NCI-H146 treated with DMSO at 0.1 percent for 48 hours (cell line): Measurements from ENCODE around the gene PRRT3.
A peak's percentile ranks its signal among the peaks of the same experiment; 100 is the strongest.
"Not testable (repeated sequence)": the region's sequence is repeated elsewhere in the genome, so short reads cannot be mapped to it uniquely, and the experiment has no call there.

ENCODE experiments used
- DNase-seq: peaks from one replicate; lab custom pipeline; 2025; ENCODE audit not compliant: unreplicated experiment; lab: John Stamatoyannopoulos, UW

The PRRT3 gene

GRCh38 chr3:9918261-9919038, 33.8 kb downstream of the PRRT3 start:
- no peak for DNase-seq

DNA sequence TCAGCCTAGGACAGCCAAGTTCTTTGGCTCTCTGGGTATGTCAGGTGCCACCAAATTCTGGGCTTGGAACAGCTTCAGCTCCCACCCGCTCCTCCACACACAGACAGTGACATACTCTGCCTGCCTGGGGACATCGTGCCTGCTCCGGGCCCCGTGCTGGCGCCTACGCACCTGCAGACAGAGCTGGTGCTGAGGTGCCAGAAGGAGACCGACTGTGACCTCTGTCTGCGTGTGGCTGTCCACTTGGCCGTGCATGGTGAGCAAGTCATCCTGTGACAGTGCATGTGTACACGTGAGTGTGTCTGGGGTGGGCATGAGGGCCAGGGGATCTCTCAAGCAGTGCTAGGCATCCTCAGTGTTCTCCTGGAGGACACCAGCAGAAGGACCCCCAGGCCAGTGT, 34.4 kb downstream of the PRRT3 start:
- DNase-seq = no peak

DNA sequence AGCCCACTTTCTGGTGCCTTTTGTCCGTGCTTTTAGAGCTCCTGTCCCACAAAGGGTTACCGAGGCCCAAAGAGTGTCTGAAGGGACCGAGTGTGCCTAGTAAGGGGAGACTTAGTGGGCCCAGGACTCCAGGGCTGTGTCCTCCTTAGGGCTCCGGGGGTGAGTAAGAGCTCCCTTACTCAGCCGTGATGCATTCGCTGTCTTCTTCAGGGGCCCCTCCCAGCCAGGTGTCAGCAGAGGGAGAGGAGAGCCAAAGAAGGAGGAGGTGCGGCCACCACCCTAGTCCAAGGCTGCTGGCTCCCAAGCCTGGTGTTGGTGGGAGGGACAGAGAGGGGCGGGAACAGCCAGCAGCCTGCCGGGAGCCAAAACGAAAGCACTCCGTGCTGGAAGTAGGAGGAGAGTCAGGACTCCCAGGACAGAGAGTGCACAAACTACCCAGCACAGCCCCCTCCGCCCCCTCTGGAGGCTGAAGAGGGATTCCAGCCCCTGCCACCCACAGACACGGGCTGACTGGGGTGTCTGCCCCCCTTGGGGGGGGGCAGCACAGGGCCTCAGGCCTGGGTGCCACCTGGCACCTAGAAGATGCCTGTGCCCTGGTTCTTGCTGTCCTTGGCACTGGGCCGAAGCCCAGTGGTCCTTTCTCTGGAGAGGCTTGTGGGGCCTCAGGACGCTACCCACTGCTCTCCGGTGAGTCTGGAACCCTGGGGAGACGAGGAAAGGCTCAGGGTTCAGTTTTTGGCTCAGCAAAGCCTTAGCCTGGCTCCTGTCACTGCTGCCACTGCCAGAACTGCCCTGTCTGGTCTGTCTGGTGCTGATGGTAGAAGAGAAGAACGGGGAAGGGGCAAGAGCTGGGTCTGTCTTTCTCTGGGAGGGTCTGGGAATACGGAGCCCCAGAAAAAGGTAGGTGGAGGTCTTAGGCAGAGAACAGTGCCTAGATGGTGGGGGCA, 35.2 kb downstream of the PRRT3 start, which contains the start of gene IL17RC:
IL17RC (plus strand) TSS at position 365 of the 947 bp plus-strand sequence; CDS start at position 583, 218 bp downstream.
- DNase-seq = peak; percentile 63

GRCh38 chr3:9916346-9916733, 35.9 kb downstream of the PRRT3 start:
- DNase-seq = no peak

DNA sequence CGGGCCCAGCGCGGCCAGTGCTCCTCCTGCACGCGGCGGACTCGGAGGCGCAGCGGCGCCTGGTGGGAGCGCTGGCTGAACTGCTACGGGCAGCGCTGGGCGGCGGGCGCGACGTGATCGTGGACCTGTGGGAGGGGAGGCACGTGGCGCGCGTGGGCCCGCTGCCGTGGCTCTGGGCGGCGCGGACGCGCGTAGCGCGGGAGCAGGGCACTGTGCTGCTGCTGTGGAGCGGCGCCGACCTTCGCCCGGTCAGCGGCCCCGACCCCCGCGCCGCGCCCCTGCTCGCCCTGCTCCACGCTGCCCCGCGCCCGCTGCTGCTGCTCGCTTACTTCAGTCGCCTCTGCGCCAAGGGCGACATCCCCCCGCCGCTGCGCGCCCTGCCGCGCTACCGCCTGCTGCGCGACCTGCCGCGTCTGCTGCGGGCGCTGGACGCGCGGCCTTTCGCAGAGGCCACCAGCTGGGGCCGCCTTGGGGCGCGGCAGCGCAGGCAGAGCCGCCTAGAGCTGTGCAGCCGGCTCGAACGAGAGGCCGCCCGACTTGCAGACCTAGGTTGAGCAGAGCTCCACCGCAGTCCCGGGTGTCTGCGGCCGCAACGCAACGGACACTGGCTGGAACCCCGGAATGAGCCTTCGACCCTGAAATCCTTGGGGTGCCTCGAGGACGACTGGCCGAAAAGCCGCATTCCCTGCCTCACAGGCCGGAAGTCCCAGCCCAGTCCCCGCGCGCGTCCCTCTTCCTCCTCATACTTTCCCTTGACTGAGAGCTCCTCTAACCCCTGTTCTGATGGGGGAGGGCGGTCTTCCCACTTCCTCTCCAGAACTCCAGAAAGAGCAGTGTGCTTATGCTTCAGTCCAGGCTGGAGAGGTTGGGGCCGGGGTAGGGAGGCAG, 36.7 kb downstream of the PRRT3 start:
- DNase-seq = peak; percentile 31

DNA sequence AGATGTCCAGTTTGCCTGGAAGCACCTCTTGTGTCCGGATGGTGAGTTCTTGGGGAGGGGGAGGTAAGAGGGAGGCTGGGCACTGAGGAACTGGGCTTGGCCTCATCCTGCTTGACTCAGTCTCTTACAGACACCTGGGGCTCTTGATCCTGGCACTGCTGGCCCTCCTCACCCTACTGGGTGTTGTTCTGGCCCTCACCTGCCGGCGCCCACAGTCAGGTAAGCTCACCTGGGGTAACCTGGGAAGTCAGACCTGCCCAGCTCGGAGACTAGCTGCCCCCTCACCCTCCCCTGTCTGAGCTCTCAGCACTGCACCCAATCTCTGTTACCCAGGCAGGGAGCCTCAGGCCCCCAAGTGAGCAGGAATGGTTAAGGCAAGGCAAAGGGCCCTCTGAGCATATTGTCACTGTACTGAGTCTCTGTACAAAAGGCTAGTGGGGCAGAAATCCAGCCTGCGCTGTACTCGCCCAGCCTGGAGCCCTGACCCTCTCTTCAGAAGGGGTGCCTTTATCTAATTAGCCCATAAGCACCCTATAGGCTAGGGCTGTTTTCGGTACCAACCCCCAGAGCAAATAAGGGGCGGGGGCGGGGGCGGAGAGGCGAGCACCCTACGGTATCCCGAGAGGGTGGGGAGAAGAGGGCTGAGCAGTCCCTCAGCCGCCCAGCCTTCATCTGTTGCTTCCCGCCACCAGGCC, 37.5 kb downstream of the PRRT3 start:
- DNase-seq = peak; percentile 3

DNA sequence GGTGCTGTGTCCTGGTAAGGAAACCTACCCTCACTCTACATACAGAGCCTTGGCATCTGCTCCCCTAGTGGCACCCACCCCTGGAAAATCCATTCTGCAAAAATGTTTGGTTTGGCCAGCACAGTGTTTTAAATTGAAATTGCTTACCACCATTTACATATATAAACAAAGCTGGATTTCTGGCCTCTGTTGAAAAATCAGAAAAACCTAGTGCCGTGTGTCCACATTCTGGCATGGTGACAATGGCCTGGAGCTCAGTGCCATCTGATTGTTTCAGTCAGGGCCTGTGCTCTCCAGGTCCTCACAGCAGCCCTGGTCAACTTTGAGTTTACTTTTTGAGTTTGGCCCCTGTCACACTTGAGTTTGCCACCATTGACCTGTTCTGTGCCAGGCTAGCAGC, 38.2 kb downstream of the PRRT3 start:
- no peak for DNase-seq

DNA sequence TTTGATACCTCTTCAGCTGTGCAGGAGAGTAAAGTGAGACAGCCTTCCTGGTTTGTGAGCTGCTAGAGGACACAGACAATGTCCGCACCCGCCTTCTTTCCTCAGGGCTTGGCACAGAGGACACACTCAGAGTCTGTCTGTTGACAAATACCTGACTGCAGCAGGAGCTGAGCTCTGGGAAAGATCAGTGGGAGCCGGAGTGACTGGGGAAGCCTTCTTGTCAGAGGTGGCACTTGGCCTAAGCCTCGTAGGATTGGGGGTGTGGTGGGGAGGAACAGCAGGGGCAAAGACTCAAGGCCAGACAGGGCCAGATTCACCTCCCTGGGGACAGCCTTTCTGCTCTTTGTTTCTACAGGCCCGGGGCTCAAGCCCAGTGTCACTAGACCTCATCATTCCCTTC, 38.6 kb downstream of the PRRT3 start:
- no peak for DNase-seq

DNA sequence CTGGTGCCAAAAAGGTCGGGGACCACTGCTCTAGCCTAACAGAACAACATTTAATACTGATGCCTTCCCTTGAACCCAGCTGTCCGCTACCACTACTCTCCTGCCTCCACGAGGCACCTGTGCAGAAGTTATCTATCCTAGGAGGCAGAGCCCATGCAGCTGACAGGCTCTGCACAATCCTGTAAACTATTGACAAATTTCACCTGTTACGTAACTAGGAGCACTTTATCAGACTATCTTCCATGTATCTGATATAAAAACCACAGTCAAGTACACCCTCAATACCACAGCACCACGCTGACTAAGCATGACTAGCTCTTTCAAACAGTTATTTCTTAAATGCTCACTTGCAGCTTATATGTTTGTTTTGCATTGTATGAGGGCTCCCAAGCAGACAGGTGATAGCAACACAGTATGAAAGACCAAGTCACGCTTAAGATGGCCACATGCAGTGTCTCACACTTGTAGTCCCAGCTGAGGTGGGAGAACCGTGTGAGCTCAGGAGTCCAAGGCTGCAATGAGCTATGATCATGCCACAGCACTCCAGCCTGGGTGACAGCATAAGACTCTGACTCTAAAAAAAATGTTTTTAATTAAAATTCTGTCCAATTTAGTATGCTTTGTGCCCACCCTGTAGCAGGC, 39.8 kb downstream of the PRRT3 start:
- no peak for DNase-seq

GRCh38 chr3:9911863-9912262, 40.3 kb downstream of the PRRT3 start:
- no peak for DNase-seq

DNA sequence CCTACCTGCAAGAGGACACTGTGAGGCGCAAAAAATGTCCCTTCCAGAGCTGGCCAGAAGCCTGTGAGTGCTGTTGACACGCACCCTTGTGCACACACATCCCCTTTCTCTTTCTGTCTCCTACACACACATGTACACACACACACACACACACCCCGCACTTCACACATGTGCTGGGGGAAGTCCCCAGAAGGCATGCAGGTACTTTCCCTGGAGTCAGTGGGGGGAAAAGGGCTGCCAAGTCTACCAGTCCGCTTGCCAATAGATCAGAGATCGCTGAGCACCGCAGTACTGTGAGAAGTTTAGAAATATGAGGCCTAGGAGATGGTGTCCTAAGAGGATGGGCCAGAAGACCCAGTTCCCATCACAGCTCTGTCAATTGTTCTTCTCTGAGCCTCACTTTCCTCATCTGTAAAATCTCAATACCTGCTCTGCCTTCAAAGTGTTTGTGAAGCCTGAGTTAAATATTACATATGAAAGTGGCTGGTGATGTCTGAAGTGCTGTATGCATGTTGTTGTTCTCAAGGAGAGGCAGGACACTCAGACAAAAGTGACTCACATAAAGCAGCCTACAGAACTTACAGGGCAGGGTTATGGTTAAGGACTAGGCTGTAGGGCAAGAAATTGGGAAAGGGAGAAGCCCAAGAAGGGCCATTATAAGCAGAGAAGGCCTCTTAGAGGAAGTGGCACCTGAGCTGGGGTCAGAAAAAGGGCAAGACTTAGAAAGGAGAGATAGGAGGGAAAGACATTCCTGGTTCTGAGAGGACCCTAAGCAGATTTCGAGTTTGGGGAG, 42.8 kb downstream of the PRRT3 start:
- DNase-seq = no peak

DNA sequence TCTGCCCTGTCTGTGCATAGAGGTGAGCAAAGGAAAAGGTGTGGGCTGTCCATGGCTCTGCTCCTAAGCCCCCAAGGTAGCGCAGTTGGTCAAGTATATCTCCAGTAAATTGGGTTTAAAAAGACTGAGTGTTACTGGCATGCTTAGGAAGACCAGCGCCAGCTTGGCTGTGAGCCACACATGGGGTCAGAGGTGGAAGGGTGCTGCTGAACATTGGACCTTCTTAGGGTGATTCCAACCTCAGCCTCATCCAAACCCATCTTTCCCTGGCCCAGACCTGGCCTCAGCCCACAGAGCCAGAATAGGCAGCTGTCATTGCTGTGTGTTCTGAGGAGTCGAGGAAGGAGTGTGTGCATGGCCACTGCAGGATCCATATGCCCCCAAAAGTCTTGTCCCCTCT, 43.9 kb downstream of the PRRT3 start:
- no peak for DNase-seq

DNA sequence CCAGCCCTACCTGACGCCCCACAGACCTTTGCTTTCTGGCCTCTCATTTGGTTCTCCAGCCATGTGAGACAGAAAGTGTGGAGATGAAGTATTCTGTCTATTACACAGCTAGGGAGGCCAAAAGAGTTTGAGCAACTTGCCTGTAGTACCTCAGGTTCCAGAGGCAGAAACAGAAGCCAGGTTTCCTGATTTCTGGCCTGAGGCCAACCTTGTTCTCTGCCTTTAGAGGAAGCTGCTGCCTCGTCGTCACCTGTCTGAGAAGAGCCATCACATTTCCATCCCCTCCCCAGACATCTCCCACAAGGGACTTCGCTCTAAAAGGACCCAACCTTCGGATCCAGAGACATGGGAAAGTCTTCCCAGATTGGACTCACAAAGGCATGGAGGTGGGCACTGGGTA, 45.7 kb downstream of the PRRT3 start:
- no peak for DNase-seq

GRCh38 chr3:9903904-9904303, 48.3 kb downstream of the PRRT3 start:
- no peak for DNase-seq

DNA sequence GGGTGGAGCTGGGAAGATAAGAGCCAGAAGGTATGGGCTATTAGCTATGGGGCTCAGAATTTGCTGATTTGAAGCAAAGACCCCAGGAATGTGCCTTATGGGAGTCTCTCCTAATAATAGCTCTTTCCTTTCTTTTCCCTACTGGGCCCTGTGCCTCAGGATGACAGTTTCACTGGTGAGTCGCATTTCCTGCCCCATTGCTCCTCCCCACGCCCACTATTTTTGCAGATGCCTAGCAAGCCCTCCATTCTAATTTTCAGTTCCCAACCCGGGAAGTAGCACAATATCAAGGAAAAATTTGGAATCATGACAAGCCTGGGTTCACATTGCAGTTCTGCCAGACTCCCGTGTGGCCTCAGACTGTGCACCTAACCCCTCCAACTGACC, 49.0 kb downstream of the PRRT3 start:
- DNase-seq = no peak

- DNase-seq = peak; percentile 24
Measured at GRCh38 chr3:9902372-9903237, 49.6 kb downstream of the PRRT3 start, which contains the start of gene IL17RE. TSS of gene IL17RE (plus strand) at chr3:9902848. CDS start at chr3:9902933, 85 bp downstream.

DNA sequence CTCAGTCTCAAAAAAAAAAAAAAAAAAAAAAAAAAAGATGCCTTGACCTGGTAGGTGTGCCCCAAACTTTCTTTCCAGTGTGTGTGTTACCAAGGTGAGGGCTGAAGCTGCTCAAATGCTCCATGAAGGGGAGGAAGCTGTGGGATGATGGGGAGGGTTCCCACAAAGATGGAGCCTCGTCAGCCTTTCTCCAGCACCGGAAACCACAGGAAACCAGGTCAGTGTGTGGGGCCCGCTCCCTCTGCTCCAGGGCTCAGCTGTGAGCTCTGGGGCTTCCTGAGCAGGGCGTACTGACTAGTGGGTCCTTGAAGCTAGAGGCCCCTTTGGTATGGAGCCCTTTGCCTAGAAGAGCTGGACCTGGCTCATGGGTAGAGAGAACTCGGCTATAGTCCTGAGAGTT, 50.2 kb downstream of the PRRT3 start:
- no peak for DNase-seq

DNA sequence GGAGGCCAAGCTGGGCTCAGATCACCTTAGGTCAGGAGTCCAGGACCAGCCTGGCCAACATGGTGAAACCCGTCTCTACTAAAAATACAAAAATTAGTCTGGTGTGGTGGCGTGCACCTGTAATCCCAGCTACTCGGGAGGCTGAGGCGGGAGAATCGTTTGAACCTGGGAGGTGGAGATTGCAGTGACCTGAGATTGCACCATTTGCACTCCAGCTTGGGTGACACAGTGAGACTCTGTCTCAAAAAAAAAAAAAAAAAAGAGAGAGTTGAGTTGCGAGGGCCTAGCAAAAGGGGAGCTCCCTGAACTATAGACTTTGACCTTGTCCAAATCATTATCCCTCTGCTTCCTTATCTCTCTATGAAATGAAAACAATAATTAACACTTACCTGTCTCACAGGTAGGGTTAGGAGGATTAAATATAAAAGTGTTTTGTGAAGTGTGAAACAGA, 51.2 kb downstream of the PRRT3 start:
- not testable (repeated sequence) for DNase-seq
